ENCODE measurements around the gene LARP1B. TPM values are rescaled to one million over a fixed set of nuclear protein-coding genes. Genes with fewer than 3 reads are reported as not detected.

Gene LARP1B
- total RNA-seq, 1 donor from 2014 or later = 27.7 TPM

Other genes starting within 250 kb of the LARP1B start
- 0.47 and 2.1 TPM in 2 replicates for gene PLK4, start 180.4 kb upstream of the LARP1B start, total RNA-seq
- 18.7 and 19.4 TPM in 2 replicates for gene MFSD8, start 96.1 kb upstream of the LARP1B start, total RNA-seq
- gene ABHD18, start 95.9 kb upstream of the LARP1B start, total RNA-seq = 4.5 and 4.9 TPM in 2 replicates
- gene PGRMC2, start 226.5 kb downstream of the LARP1B start, total RNA-seq = 16.7 and 19.6 TPM in 2 replicates

All from myocyte (in vitro differentiated cells).